Measurements from ENCODE around the gene TOMM5.

Gene TOMM5

GRCh38 chr9:37559855-37560592 is 32.4 kb downstream of the TOMM5 start:
- Histone ChIP-seq H3K9ac (ENCODE audit: low read depth, low read length) (no peak overlapping the region), H3K4me3 (ENCODE audit: low read length) (no peak overlapping the region)

DNA sequence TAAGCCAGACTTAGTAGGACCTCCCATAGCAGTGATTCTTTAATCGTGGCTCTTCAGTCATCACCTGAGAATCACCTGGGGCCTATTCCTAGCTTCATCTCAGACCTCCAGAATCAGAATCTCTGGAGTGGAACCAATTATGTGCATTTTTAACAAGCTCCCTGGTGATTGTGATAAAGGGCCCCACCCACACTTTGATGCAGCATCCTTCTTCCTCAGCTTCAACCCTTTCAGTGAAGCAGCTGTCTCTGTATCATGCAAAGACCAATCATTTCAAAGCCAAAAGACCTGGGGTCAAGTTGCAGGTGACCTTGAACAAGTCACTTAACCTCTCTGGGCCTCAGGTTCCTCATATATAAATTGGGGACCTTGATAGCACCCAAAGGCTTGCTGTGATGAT is 33.3 kb downstream of the TOMM5 start:
- Histone ChIP-seq H3K9me3 (replicated peaks; ENCODE audit: low read length) (no peaks in the 10 kb centered on the region), H3K4me2 (ENCODE audit: low read length) (no peak overlapping the region), H3K9ac (ENCODE audit: low read depth, low read length) (no peak overlapping the region), H3K36me3 (ENCODE audit: insufficient read depth, low read length) (peaks cover 4% of the 10 kb centered on the region), H3K4me1 (ENCODE audit: control insufficient read depth, insufficient read depth, low read length) (peaks cover 5% of the 10 kb centered on the region), H3K4me3 (ENCODE audit: low read length) (no peak overlapping the region), H3K27me3 (ENCODE audit: control insufficient read depth, insufficient read depth, low read length) (no peaks in the 10 kb centered on the region)

More at GRCh38 chr9:37559855-37560592, 32.4 kb downstream of the TOMM5 start:
- Histone ChIP-seq H3K4me1 (ENCODE audit: control insufficient read depth, insufficient read depth, low read length) (peaks cover 5% of the 10 kb centered on the region), H3K36me3 (ENCODE audit: insufficient read depth, low read length) (peaks cover 4% of the 10 kb centered on the region), H3K27me3 (ENCODE audit: control insufficient read depth, insufficient read depth, low read length) (no peaks in the 10 kb centered on the region), H3K4me2 (ENCODE audit: low read length) (no peak overlapping the region), H3K9me3 (replicated peaks; ENCODE audit: low read length) (no peaks in the 10 kb centered on the region)

GRCh38 chr9:37555786-37556185 is 36.6 kb downstream of the TOMM5 start:
- Histone ChIP-seq H3K9ac (ENCODE audit: low read depth, low read length) (peak overlapping the region; percentile 42), H3K36me3 (ENCODE audit: insufficient read depth, low read length) (peaks cover 4% of the 10 kb centered on the region), H3K4me3 (ENCODE audit: low read length) (no peak overlapping the region), H3K27me3 (ENCODE audit: control insufficient read depth, insufficient read depth, low read length) (no peaks in the 10 kb centered on the region), H3K9me3 (replicated peaks; ENCODE audit: low read length) (no peaks in the 10 kb centered on the region), H3K4me1 (ENCODE audit: control insufficient read depth, insufficient read depth, low read length) (peaks cover 12% of the 10 kb centered on the region), H3K4me2 (ENCODE audit: low read length) (peak overlapping the region; percentile 4)

DNA sequence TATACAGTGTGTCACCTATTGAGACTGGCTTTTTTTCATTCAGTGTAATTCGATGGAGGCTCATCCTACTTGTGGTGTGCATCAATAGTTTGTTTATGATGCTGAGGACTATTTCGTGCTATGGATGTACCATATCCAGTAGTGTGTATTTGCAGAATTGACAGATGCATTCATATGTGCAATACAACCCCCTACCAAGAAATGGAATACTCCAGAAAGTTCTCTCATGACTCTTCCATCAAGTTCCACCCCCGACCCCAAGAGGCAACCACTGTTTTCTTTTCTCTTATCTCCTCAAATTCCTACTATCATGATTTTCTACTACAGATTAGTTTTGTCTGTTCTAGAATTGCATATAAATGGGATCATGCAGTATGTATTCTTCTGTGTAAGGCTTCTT is 38.1 kb downstream of the TOMM5 start:
- Histone ChIP-seq H3K27me3 (ENCODE audit: control insufficient read depth, insufficient read depth, low read length) (no peaks in the 10 kb centered on the region), H3K4me3 (ENCODE audit: low read length) (no peak overlapping the region), H3K4me2 (ENCODE audit: low read length) (no peak overlapping the region), H3K36me3 (ENCODE audit: insufficient read depth, low read length) (peaks cover 2% of the 10 kb centered on the region), H3K4me1 (ENCODE audit: control insufficient read depth, insufficient read depth, low read length) (peaks cover 12% of the 10 kb centered on the region), H3K9ac (ENCODE audit: low read depth, low read length) (no peak overlapping the region), H3K9me3 (replicated peaks; ENCODE audit: low read length) (no peaks in the 10 kb centered on the region)

DNA sequence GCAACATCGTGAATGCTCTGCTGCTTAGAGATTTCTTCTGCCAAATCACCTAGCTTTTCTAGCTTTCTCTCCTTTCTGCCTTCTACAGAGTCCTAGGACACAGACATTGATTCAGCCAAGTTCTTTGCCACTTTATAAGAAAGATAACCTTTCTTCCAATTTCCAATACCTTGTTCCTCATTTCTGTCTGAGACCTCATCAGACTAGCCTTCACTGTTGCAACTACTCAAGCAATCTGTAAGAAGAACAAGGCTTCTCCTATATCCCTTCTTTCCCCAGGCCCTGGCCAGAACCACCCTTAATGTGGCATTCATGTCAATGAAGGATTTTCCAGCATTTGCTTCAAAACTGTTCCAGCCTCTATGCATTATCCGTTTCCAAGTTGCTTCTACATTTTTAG is 40.5 kb downstream of the TOMM5 start:
- H3K36me3 ChIP-seq (ENCODE audit: insufficient read depth, low read length), result no peaks in the 10 kb centered on the region

DNA sequence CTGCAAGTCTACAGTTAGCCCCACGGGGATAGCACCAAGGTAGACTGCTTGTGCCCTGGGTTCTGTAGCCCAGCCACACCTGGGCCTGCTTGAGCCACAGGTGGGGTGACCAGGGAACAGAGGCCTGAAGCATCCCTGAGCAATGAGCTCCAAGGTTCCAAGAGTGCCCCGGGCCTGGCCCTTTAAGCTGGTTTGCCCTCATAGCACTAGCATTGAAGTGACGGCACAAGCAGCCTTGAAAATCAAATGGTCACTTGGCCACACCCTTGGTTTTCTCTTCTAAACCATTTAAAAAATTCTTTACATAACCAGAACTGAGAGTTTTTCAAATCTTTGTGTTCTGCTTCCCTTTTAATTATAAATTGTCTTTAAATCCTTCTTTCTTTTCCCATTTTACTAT is 40.9 kb downstream of the TOMM5 start:
- H3K4me1 ChIP-seq (ENCODE audit: control insufficient read depth, insufficient read depth, low read length), result peaks cover 12% of the 10 kb centered on the region
- H3K9me3 ChIP-seq (replicated peaks; ENCODE audit: low read length), result no peaks in the 10 kb centered on the region
- no peak overlapping the region for H3K4me2 ChIP-seq (ENCODE audit: low read length)

More for the DNA sequence above, 40.5 kb downstream of the TOMM5 start:
- Histone ChIP-seq H3K4me1 (ENCODE audit: control insufficient read depth, insufficient read depth, low read length) (peaks cover 12% of the 10 kb centered on the region), H3K27me3 (ENCODE audit: control insufficient read depth, insufficient read depth, low read length) (no peaks in the 10 kb centered on the region), H3K9ac (ENCODE audit: low read depth, low read length) (no peak overlapping the region), H3K4me2 (ENCODE audit: low read length) (no peak overlapping the region), H3K4me3 (ENCODE audit: low read length) (no peak overlapping the region), H3K9me3 (replicated peaks; ENCODE audit: low read length) (no peaks in the 10 kb centered on the region)

GRCh38 chr9:37550781-37551180 is 41.6 kb downstream of the TOMM5 start:
- Histone ChIP-seq H3K9ac (ENCODE audit: low read depth, low read length) (peak overlapping the region; percentile 12), H3K4me2 (ENCODE audit: low read length) (no peak overlapping the region), H3K27me3 (ENCODE audit: control insufficient read depth, insufficient read depth, low read length) (no peaks in the 10 kb centered on the region), H3K9me3 (replicated peaks; ENCODE audit: low read length) (no peaks in the 10 kb centered on the region), H3K4me3 (ENCODE audit: low read length) (no peak overlapping the region), H3K36me3 (ENCODE audit: insufficient read depth, low read length) (no peaks in the 10 kb centered on the region), H3K4me1 (ENCODE audit: control insufficient read depth, insufficient read depth, low read length) (peaks cover 7% of the 10 kb centered on the region)

More for the DNA sequence above, 40.9 kb downstream of the TOMM5 start:
- no peak overlapping the region for H3K4me3 ChIP-seq (ENCODE audit: low read length)
- no peaks in the 10 kb centered on the region for H3K36me3 ChIP-seq (ENCODE audit: insufficient read depth, low read length)
- H3K9ac ChIP-seq (ENCODE audit: low read depth, low read length), result no peak overlapping the region
- H3K27me3 ChIP-seq (ENCODE audit: control insufficient read depth, insufficient read depth, low read length), result no peaks in the 10 kb centered on the region

DNA sequence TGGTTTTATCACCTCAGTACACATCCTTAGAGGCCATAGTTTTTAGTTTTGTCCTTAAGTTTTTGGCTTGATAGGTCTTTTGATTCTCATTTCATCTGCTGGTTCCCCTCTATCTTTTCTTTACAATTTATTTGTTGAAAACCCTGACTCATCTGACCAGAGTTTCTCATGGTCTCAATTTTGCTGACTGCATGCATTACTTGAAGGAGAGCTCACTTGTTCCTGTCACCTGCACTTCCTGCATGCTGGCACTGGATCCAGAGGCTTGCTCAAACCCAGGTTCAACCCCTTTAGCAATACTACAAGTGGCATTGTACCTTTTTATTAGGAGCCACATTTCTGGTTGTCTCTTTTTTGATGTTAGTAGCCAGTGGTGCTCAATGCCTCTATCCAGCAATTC is 42.9 kb downstream of the TOMM5 start:
- H3K4me2 ChIP-seq (ENCODE audit: low read length), result no peak overlapping the region
- no peaks in the 10 kb centered on the region for H3K27me3 ChIP-seq (ENCODE audit: control insufficient read depth, insufficient read depth, low read length)
- H3K4me3 ChIP-seq (ENCODE audit: low read length), result no peak overlapping the region
- H3K9me3 ChIP-seq (replicated peaks; ENCODE audit: low read length), result no peaks in the 10 kb centered on the region
- H3K36me3 ChIP-seq (ENCODE audit: insufficient read depth, low read length), result no peaks in the 10 kb centered on the region
- no peak overlapping the region for H3K9ac ChIP-seq (ENCODE audit: low read depth, low read length)
- peaks cover 7% of the 10 kb centered on the region for H3K4me1 ChIP-seq (ENCODE audit: control insufficient read depth, insufficient read depth, low read length)

- Histone ChIP-seq H3K27me3 (ENCODE audit: control insufficient read depth, insufficient read depth, low read length) (no peaks in the 10 kb centered on the region), H3K4me2 (ENCODE audit: low read length) (no peak overlapping the region), H3K36me3 (ENCODE audit: insufficient read depth, low read length) (no peaks in the 10 kb centered on the region), H3K9me3 (replicated peaks; ENCODE audit: low read length) (no peaks in the 10 kb centered on the region), H3K4me1 (ENCODE audit: control insufficient read depth, insufficient read depth, low read length) (peaks cover 7% of the 10 kb centered on the region), H3K9ac (ENCODE audit: low read depth, low read length) (no peak overlapping the region), H3K4me3 (ENCODE audit: low read length) (no peak overlapping the region)
Measured at GRCh38 chr9:37547328-37547878, 45.0 kb downstream of the TOMM5 start.

GRCh38 chr9:37543468-37543867 is 48.9 kb downstream of the TOMM5 start:
- H3K9me3 ChIP-seq (replicated peaks; ENCODE audit: low read length), result no peaks in the 10 kb centered on the region
- H3K4me3 ChIP-seq (ENCODE audit: low read length), result no peak overlapping the region
- no peak overlapping the region for H3K4me2 ChIP-seq (ENCODE audit: low read length)
- no peak overlapping the region for H3K9ac ChIP-seq (ENCODE audit: low read depth, low read length)
- H3K4me1 ChIP-seq (ENCODE audit: control insufficient read depth, insufficient read depth, low read length), result no peaks in the 10 kb centered on the region
- H3K27me3 ChIP-seq (ENCODE audit: control insufficient read depth, insufficient read depth, low read length), result no peaks in the 10 kb centered on the region
- H3K36me3 ChIP-seq (ENCODE audit: insufficient read depth, low read length), result peaks cover 16% of the 10 kb centered on the region

GRCh38 chr9:37542895-37543294 is 49.5 kb downstream of the TOMM5 start:
- Histone ChIP-seq H3K27me3 (ENCODE audit: control insufficient read depth, insufficient read depth, low read length) (no peaks in the 10 kb centered on the region), H3K9ac (ENCODE audit: low read depth, low read length) (no peak overlapping the region), H3K4me3 (ENCODE audit: low read length) (no peak overlapping the region), H3K4me2 (ENCODE audit: low read length) (no peak overlapping the region), H3K36me3 (ENCODE audit: insufficient read depth, low read length) (peaks cover 16% of the 10 kb centered on the region), H3K9me3 (replicated peaks; ENCODE audit: low read length) (no peaks in the 10 kb centered on the region), H3K4me1 (ENCODE audit: control insufficient read depth, insufficient read depth, low read length) (no peaks in the 10 kb centered on the region)

- no peaks in the 10 kb centered on the region for H3K9me3 ChIP-seq (replicated peaks; ENCODE audit: low read length)
- H3K4me2 ChIP-seq (ENCODE audit: low read length), result no peak overlapping the region
- H3K27me3 ChIP-seq (ENCODE audit: control insufficient read depth, insufficient read depth, low read length), result no peaks in the 10 kb centered on the region
- no peak overlapping the region for H3K4me3 ChIP-seq (ENCODE audit: low read length)
- H3K36me3 ChIP-seq (ENCODE audit: insufficient read depth, low read length), result peaks cover 20% of the 10 kb centered on the region
- H3K4me1 ChIP-seq (ENCODE audit: control insufficient read depth, insufficient read depth, low read length), result no peaks in the 10 kb centered on the region
- no peak overlapping the region for H3K9ac ChIP-seq (ENCODE audit: low read depth, low read length)
Measured at GRCh38 chr9:37542488-37542887, 49.9 kb downstream of the TOMM5 start.
